ENCODE measurements around the gene TMEM151B.

Gene TMEM151B

DNA sequence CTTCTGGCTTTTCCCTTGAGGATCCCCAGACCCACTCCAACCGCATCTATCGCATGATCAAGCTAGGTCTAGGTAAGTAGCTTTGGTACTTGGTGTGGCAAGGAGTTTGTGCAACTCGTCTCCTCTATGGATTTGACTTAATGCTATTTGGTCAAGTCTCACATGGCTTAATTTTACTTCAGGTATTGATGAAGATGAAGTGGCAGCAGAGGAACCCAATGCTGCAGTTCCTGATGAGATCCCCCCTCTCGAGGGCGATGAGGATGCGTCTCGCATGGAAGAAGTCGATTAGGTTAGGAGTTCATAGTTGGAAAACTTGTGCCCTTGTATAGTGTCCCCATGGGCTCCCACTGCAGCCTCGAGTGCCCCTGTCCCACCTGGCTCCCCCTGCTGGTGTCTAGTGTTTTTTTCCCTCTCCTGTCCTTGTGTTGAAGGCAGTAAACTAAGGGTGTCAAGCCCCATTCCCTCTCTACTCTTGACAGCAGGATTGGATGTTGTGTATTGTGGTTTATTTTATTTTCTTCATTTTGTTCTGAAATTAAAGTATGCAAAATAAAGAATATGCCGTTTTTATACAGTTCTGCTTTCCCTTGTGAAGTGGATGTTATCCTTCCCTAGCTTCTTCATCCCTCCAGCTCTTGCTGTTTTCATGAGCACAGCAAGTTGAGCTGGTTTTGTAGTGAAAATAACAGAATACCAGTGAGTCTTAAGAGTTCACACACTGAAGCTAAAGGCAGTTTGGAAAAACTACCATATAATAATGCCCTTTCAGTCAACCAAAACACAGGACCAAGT, 16.7 kb upstream of the TMEM151B start:
- peak; percentile 43 for DNase-seq

GRCh38 chr6:44254191-44255104, 15.8 kb upstream of the TMEM151B start:
- DNase-seq: no peak

GRCh38 chr6:44255105-44255808, 15.0 kb upstream of the TMEM151B start:
- DNase-seq: peak; percentile 33

DNA sequence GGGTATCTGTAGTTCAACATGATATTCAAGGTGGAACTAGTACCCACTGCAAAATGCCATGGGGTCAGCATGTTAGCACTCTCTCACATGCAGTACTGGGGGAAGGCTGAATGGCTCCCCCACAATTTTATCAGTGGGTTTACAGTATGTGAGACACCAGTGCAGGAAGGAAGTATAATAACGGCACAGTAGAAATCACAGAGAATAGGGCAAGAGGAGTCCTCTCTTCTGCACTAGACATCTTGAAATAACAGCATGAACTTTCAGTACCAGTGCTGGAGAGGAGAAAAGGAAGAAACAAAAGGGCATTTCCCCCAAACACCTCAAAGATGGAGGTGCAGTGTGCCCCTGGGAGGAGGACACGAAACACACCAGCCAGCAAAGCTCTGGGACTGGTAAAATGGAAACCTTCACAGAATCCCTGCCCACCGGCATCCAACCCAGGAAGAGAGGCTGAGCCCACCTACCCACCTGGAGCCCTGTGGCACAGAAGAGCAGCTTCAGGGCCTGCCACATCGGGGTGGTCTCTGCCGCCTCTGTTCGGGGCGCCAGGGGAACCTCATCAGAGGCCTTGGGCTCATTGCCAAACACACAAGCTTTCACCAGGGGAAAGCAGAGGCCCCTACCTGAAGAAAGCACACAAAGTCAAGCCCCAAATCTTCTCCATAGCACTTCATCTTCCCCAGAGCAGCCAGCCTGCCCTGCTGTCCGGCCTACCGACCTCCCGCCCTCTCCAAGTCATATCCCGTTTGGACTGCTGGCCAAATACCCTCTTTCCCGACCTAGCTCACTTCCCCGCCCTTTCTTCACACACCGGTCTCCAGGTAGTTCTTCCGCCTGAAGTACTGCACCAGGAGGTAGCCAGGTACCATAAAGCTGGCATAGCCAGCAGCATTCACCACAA, 14.1 kb upstream of the TMEM151B start:
- no peak for DNase-seq

DNA sequence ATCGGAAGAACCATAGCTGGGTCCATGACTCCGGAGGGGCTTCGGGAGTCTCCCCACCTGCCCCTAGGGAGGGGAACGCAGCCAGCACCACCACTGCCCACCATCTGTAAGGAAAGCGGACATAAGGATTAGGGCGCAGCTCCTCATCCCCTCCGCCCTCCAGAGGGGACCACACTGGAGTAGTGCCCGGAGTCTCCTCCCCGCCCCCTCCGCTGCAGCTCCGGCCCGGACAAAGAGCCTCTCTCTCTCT, 13.6 kb upstream of the TMEM151B start:
- DNase-seq: peak; percentile 26

GRCh38 chr6:44257025-44257752, 13.1 kb upstream of the TMEM151B start, which contains the start of gene SLC35B2:
Gene SLC35B2 (minus strand): TSS chr6:44257528. CDS start chr6:44257410, 118 bp downstream.
- DNase-seq: peak; percentile 67

DNA sequence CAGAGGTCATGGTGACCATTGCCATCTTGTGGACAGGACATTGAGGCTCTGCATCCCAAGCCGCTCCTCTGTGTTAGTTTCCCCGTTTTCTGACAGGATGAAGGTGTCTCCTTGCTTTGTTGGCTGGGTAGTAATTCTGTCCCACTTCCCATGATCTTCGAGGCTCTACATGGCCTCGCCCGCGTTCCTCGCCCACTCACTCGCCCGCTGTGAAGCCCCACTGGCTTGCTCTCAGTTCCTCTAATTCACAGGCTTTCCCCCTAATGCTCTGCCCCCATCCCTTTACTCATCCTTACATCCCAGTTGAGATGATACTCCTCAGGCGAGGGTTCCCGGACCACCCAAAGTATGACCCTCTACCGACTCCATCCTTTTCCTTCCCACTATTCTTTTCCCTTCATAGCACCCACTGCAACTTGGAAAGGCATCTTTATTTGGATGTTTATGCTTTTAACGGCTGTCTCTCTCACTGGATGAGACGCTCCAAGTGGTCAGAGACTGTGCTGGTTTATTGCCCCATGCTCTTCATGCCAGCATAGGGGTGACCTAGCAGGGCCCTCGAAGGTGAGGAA, 12.4 kb upstream of the TMEM151B start:
- no peak for DNase-seq

- DNase-seq: no peak
These were observed 11.9 kb upstream of the TMEM151B start for GRCh38 chr6:44258325-44258863.

DNA sequence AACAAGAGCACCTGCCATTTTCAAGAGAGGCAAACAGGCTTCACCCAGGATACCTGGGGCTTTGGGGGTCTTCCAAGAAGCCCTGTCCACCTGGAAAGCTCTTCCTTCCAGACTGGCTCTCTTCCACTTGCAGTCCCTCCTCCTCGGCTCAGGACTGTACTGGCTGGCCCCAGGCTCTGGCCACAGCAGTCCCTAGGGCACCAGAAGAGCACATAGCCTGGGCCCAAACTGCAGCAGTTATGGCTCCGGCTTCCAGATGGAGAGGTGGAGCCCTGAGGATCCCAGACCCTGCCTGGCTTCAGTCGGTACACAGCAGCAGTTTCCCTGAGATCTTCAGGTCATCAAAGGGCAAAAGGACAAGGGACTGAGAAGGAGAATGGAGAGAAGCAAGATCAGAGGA, 11.3 kb upstream of the TMEM151B start:
- no peak for DNase-seq

- no peak for DNase-seq
These were observed 10.2 kb upstream of the TMEM151B start for GRCh38 chr6:44260011-44260410.

GRCh38 chr6:44260451-44261297, 9.6 kb upstream of the TMEM151B start:
- DNase-seq: no peak

DNA sequence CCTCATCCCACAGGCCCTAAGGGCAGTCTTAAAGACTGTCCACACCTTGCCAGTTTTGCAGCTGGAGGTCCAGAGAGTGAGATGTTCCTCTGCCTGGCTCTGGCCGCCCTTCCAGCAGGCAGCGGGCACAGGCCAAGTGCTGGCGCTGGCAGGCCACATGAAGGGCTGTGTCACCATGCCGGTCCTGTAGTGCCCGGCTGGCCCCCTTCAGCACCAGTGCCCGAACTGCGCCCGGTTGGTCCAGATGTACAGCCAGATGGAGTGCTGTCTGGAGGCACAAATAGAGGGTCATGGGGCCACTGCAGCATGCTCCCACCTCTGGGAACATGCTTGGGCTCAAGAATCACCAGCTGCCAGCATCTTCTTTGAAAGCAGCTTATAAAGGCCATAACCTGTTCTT, 8.7 kb upstream of the TMEM151B start:
- DNase-seq: no peak

DNA sequence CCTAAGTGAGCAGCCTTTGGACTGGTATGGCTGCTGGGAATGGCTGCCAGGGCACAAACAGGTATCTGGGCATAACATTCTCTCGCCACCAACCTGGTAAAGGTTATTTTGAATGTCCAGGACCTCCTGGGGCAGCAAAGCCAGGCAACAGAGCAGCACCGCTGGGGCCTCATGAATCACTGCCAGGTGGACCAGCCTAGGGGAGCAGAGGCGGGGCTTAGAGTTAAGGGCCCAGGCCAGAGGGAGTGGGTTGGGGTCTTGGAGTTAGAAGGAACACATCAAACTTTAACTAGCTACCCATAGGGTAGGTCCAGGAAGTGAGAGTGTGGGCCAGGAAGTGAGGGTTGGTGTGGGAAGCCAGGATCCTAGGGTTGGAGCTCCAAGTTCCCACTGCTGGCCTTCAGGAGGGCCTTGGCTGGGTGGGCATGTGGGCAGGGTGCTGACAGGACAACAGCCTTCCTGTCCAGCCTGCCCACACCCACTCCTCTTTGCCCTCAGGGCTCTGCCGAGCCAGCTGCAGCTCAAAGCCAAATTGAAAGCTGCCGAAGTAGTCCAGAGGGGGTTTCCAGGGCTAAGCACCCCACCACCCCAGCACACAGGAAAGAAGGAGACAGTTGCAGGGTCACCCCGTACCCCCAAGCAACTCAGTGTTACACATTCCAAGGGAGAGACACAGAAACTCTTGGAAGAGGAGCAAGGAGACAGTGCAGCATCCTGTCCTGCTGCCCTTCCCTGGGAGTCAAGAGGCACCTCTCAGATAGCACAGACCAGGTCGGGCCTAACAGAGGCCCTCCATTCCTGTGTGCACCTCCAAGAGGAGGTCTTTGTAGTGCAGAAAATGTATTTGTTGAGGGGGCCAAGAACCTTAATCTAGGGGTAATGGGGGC, 7.5 kb upstream of the TMEM151B start:
- no peak for DNase-seq

DNA sequence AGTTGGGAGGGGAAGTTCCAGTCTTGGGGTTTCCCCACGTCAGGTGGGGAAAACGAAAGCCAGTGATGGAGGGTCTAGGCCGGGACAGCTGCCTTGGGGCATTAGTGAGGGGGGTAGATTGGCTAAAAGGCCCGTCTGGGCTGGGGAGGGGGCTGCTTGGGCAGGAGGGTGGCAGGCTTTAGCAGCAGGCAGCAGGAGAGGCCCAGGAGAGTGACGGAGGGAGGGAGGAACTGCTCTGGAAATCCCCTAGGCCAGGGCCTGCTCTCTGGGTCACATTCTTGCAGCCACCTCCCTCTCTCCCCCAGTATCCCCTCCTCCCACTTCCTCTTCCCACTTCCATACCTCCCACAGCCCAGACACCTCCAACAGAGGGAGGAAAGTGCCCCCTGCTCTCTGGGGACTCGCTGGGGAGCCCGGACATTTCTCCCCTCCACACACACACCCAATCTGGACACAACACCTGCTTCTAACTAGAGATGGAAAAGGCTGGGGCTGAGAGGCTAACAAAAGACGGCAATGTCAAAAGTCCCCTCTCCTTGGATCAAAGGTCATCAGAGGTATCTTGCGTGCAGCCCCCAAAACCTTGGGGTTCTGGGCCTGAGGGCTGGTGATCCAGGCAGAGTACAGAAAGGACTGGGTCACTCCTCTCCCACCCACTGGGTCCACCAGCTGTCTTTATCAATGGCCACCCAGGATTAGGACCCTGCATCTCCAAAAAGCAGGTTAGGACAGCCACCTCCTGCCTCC, 6.7 kb upstream of the TMEM151B start:
- DNase-seq: peak; percentile 36

GRCh38 chr6:44264154-44265006, 5.9 kb upstream of the TMEM151B start:
- DNase-seq: peak; percentile 11

- peak; percentile 90 for DNase-seq
These were observed 5.1 kb upstream of the TMEM151B start, which contains the start of gene NFKBIE for GRCh38 chr6:44265007-44265721. Gene NFKBIE (minus strand): TSS chr6:44265551. CDS start chr6:44265346, 205 bp downstream.
